Measurements from ENCODE around the gene MAN1A2.
A peak's percentile ranks its signal among the peaks of the same experiment; 100 is the strongest.
"Not testable (repeated sequence)": the region's sequence is repeated elsewhere in the genome, so short reads cannot be mapped to it uniquely, and the experiment has no call there.

Gene MAN1A2

DNA sequence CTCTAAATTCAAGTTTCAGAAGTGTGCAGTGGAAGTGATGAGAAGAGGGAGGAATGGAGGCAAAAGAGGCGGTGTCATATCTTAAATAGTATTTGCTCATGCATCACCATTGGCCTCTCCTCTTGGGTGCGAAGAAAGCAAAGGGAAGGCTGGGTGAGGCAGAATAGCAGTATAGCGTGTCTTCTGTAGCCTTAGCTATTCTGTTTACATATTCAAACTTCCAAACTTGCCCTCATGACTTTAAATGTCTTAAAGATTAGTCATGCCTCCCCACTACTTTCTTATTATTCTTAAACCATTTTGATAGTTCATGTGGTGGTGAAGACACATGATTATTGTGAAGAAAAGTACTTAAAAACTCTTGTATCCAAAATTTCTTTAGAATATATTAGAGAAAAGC, 134.0 kb downstream of the MAN1A2 start:
- no peak for FAIRE-seq

DNA sequence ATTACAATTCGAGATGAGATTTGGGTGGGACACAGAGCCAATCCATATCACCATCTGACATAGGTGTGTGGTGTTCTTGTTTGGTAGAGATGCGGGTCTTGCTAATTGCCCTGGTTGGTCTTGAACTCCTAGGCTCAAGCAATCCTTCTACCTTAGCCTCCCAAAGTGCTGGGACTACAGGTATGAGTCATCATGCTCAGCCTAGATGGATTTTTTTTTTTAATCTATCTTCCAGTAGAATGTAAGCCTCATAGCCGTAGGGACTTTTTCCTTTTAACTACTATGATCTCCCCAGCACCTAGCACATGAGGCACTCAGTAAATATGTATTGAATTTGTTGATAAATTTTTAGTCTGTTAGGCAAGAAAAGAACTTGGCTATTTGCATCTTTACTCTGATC, 144.0 kb downstream of the MAN1A2 start:
- FAIRE-seq = no peak

DNA sequence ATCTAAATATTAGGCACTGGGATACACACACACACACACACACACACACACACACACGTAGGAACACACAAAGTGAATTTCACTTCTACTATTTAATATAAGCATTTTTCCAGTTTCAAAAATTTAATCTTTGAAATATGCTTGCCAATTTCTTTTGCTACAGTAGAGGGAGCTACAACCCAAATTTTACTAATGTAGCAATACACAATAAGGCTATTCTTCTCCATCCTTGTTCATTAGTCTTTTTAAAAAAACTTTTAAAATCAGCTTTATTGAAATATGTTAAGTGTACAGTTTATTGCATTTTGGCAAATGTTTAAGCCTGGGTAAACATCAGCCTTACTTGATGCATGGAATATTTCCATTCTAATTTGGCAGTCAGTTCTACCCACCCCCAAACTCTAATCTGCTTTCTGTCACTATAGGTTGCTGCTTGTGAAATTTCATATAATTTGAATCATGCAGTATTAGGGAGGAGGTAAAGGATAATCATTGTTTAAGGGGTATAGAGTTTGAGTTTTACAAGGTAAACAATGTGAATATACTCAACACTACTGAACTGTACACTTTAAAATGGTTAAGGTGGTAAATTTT, 145.6 kb downstream of the MAN1A2 start:
- FAIRE-seq = peak; percentile 86

DNA sequence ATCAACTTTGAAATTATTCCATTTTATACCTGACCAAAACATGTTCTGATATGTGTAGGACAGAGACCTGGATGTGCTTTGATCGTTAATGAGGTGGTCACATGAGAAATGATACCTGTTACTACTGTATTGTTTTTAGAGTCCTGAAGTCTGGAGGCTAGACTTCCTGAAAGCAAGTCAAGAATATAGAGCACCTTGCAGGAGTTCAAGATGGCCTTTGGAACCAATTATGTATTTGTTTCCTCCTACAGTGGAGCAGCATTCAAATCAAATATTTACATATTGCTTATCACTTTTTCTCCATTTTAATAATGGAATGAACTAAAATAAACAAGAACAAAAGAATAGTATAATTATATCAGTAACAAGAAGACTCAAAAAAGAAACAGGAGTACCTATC, 155.9 kb downstream of the MAN1A2 start:
- FAIRE-seq = no peak

DNA sequence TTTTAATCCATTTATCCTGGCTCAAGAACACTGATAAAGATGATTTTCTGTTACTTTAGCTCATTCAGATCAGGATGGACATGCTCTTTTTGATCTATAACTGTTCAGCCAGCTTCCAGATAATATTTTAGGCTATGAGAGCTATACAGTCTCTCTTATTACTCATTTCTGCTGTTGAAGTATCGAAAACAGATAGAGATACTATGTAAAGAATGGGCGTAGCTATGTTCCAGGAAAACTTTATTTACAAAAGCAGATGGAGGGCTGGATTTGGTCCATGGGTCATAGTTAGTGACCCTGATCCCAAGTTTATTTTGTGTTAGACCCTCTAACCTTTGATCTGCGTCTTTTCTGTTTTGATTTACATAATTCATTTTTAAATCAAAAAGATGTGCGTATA, 159.8 kb downstream of the MAN1A2 start:
- FAIRE-seq = no peak

DNA sequence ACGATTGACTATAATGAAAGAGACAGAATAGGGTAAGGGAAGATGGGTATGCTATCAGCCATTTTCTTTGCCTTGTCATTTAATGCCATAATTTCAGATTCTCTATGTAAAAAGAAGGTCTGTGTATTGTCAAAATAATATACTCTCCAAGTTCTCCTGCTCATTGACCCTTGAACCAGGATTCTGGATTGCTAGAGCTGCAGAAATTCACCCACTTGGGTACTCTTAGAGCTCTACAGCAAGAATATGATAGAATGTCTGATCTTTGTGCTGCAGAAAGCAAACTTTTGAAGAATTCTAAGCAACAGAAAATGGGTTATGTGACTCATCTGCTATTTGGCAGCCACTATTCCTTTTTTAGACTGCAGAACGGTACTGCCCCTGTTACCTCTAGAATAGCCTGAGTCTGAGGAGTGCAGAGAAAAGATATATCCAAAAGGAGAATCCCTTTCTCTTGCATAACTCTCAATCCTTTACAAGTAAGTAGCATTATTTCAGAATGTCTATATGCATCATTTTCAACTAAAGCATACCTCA, 160.4 kb downstream of the MAN1A2 start:
- no peak for FAIRE-seq

DNA sequence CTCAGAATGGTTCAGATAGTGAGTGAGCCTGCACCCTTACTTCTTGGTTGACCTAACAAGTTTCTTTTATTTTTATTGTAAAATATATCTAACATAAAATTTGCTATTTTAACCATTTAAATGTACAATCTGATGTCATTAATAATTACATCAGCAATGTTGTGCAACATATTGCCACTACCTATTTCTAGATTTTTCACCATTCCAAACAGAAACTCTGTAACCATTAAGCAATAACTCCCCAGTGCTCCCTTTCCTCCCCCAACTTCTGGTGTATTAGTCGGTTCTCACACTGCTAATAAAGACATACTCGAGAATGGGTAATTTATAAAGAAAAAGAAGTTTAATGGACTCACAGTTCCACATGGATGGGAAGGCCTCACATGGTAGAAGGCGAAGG, 162.4 kb downstream of the MAN1A2 start:
- no peak for FAIRE-seq

DNA sequence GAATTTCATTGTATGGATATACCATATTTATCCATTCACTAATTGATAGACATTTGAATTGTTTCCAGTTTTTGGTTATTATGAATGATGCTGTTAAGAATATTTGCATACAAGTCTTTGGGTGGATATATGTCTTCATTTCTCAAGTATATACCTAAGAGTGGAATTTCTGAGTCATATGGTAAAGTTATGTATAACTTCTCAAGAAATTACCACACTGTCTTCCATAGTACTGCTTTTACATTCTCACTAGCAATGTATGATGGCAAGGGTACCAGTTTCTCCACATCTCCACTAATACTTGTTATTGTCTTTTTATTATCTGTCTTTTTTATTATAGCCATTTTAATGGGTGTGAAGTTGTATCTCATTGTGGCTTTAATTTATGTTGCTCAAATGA, 164.0 kb downstream of the MAN1A2 start:
- FAIRE-seq = no peak

DNA sequence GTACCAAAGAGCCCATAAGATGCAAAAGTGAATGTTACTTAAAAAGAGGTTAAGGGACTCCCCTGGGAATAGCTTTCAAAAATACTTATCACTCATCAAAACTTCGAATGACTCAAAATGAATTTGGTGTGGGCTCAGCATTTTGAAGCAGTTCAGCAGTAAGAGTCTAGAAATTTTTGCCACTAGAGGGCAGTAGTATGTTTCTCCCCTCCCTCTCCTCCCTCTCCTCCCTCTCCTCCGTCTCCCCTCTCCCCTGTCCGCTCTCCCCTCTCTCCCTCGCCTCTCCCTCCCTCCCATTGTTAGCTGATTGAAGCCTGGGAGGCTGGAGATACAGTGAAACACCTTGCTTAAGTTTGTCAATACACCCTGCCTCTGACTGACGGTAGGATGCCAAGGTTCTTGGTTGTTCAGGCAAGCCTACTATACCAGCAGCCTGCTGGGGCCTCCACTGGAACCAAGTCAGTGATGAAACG, 167.8 kb downstream of the MAN1A2 start:
- FAIRE-seq = no peak

DNA sequence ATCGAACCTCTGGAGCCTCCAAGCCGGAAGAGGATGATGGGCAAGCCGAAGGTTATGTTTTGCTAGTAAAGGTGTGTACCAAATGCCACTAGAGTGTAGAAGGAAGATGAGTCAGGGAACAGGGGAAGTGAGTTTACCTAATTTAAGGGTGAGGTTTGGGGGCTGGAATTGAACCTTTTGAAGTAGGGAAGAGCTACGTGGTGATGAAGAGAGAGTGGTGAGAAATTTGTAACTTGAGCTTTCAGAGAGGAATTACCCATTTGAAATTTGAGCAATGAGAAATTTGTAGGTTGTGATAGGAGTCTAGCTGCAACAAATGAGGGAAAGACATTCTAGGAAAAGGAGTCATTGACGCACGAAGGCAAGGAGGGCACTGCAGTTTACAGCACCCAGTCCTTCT, 168.6 kb downstream of the MAN1A2 start:
- no peak for FAIRE-seq

DNA sequence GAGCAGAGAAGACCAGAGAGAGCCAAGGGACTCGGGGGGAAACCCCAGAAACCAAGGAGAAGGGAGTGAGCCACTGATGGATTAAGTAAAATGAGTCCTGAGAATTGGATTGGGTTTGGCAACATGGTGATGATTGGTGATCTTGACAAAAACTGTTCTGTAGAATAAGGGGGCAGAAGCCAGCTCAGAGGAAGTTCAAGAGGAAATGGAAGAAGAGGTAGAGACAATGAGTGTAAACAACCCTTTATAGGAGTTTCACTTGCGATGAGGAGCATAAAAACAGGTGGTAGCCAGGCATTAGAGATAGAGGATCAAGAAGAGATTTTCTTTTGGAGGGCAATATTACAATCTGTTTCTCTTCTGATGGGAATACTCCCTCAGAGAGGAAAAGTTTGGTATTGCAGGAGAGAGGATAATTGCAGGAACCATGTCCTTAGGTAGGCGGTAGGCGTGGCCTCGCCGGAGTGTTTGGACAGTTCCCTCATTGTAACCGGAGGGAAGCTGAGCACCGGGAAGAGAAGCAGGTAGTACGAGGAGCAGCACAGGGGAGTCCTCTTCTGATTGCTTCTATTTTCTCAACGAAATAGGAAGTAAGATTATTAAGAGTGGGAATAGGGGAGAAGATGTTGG, 170.2 kb downstream of the MAN1A2 start:
- FAIRE-seq = no peak

DNA sequence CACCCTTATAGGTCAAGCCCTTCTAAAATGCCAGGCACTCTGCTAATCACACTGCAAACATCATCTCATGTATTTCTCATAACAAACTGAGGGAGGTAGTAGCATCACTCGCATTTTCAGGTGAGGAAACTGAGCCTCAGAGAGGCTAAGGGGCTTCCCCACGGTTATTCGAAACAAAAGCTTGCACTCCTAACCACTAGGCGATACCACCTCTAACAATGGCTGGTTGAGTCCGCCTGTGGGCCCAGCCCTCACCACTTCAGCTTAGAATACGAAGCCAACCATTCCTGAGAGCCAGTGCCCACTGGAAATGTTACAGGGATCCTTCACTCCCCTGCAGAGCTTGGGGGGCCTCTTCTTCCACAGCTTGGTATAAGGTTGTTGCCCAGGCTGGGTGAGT, 173.3 kb downstream of the MAN1A2 start:
- FAIRE-seq = no peak

DNA sequence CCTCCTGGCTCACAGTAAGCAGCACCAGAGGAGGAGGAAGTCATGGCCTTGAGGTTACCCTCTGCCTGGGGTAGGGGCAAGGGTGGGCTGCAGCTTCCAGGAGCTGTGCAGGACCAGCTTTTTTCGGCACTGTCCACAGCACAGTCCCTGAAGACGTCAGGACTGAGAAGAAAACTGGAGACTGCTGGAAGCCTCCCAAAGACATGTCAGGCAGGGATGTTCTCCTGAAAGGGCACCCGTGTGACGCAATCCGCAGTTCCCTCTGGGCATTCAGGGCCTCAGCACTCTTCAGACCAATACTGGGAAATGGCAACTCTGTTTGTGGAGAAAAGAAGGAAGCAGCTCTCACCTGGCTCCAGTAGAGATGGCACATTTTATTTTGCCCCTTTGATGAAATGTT, 173.8 kb downstream of the MAN1A2 start:
- no peak for FAIRE-seq

DNA sequence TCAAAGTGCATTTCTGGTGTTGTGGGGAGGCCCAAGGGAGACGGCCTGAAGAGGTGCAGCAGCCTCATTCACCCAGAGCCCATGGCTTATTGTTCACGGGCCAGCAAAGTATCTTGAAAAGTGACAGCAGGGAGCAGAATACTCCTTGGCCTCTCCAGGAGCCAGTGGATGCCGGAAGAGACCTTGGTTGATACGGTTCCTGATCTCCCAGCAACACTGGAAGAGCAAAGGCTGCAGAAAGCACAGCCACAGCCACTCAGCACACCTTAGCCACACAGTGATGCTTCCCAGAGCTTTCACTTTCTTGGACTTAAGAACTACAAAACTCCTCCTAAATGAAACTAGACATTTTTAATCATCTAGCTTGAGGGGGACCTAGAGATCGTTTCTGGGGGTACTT, 174.3 kb downstream of the MAN1A2 start:
- no peak for FAIRE-seq

DNA sequence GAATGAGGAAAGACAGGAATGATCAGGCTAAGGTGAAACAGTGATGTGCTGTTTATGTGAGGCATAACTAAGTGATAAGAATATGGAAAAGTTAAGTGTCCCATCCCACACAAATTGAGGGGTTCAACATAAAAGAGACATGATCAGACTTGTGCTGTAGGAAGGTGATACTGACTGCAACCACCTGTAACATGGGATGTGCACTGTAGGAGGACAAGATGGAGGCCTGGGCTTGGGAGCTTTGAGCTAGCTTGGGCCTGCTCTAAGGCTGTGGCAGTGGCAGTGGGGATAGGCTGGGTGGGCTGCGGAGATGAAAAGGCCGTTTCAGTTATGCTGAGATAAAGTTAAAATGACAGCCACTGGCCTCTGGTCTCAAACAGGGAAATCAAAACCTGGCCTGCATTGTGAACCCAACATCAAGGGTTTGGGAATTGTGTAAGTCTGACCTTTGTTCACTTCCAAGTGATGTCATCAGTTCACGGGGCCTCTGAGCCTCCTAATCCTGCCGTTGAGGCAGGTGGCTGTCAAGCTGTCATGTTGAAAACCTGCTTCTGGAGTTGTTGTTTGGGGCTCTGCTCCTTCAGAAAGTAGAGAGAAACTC, 177.4 kb downstream of the MAN1A2 start:
- no peak for FAIRE-seq

DNA sequence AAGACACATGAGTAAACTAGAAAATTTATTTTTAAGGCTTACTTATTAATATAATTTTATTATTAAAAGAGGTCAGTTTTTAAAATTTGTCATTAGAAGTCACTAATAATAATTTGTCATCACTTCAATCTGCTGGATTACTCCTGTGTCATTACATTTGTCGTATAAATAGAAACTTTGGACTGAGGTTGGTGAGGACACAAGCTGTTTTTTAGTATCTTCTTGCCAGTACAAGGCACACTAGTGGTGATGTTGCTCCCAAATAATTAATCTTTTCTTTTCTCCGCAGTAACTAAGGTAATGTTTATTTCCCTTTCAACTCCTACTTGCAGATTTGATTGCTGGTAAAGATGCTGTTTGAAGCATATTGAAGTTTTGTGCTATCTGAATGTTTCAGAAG, 179.2 kb downstream of the MAN1A2 start:
- no peak for FAIRE-seq

DNA sequence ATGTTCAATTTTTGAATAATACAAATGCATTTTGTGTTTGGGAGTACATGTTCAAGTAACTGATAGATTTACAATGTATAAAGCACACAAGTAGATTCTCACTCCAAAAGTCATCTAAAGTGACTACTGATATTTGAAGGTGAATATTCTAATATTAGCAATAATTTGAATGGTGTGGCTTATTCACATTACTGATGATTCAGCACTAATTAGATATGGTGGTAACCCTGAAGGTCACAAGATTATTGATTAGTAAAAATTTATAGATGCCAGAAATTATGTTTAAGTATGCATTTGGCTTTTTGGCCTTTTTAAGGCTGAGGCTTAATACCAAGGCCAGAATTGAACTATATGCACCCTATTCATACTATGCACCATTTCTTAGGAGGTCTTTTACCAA, 186.2 kb downstream of the MAN1A2 start:
- FAIRE-seq = no peak

DNA sequence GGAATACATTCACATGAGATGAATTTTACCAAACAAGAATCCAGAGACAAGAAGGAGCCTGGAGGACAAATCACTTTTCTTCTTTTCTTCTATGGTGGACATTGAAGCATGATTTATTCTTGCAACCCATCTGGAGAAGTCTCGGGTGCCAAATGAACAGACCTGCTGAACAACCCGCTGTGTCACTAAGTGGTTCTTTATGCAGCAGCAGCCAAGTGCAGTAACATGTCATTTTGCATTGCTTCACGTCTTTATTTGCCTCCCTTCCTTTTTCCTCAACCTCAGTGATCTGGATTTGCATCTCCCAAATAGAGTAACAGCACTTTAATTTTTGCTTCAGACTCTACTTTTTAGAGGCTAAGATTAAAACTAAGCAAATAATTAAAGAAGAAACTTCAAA, 188.6 kb downstream of the MAN1A2 start:
- FAIRE-seq = no peak

DNA sequence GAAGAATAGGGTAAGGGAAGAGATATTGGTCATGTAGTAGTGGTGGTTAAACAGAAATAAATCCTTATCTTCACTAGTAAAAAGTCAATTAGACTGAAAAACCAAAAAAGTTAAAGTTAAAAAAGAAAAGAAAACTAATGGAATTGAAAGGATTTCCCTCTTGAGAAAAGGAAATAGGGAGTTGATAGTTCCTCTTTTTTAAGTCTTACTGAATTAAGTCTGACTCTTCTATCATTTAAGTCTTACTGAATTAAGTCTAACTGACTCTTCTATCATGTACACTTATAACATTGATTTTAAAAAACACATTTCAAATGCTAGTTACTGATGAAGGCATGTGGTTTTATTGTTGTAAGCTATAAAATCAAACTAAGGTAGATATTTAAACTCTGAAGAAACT, 189.1 kb downstream of the MAN1A2 start:
- FAIRE-seq = no peak

DNA sequence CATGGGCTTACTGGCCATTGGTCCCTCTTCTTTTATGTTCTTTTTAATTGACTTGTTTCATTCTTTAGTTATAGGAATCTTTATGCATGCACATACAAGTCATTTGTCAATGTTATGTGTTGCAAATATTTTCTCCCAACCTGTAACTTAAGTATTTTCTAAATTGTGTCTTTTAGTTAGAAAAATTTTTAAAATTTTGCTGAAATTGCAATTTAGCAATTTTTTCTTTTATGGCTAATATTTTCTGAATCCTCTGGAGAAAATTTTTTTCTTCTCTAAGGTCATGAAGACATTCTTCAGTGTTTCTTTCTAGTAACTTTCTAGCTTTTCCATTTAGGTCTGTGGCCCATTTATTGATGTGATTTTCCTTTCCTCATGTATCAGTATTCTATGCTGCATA, 189.7 kb downstream of the MAN1A2 start:
- FAIRE-seq = no peak

DNA sequence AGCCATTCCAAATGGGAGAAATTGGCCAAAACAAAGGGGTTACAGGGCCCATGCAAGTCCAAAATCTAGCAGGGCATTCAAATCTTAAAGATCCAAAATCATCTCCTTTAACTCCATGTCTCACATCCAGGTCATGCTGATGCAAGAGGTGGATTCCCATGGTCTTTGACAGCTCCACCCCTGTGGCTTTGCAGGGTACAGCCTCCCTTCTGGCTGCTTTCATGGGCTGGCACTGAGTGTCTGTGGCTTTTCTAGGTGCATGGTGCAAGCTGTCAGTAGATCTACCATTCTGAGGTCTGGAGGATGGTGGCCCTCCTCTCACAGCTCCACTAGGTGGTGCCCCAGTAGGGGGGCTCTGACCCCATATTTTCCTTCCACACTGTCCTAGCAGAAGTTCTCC, 191.2 kb downstream of the MAN1A2 start:
- not testable (repeated sequence) for FAIRE-seq

DNA sequence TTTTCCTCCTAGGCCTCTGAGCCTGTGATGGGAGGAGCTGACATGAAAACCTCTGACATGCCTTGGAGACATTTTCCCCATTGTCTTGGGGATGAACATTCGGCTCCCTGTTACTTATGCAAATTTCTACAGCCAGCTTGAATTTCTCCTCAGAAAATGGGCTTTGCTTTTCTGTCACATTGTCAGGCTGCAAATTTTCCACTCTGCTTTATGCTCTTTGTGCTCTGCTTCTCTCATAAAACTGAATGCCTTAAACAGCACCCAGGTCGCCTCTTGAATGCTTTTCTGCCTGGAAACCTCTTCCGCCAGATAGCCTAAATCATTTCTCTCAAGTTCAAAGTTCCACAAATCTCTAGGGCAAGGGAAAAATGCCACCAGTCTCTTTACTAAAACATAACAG, 191.9 kb downstream of the MAN1A2 start:
- no peak for FAIRE-seq

DNA sequence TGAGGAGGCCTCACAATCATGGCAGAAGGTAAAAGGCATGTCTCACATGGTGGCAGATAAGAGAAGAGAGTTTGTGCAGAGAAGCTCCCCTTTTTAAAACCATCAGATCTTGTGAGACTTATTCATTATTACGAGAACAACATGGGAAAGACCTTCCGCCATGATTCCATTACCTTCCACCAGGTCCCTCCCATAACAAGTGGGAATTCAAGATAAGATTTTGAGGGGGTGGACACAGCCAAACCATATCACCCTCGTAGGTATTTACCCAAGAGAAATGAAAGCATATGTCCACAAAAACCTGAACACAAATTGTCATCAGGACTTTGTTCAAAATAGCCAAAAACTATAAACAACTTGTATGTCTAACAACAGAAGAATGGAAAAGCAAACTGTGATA, 192.7 kb downstream of the MAN1A2 start:
- FAIRE-seq = no peak

DNA sequence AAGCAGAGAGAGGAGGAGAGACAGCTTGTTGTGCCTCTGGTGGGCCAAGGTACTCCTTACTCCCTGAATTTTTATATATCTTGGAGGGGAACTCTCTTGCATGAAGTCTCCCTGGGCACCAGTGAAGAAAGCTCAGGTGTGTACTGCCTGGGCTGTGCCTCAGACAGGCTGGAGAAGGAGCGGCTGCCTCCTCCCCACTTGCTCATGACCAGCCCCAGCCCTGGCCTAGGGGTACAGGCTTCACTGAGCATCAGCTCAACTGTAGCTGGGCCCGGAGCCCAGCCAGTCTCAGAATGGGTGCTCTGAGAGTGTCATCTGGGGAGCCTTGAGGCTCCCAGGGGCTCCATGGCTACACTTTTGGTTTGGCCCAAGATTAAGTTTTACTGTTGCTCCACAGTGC, 193.8 kb downstream of the MAN1A2 start:
- no peak for FAIRE-seq

All from endometrium (tissue), 2 donors.